Measurements from ENCODE around the gene SDHAF2.

SDHAF2 gene

DNA sequence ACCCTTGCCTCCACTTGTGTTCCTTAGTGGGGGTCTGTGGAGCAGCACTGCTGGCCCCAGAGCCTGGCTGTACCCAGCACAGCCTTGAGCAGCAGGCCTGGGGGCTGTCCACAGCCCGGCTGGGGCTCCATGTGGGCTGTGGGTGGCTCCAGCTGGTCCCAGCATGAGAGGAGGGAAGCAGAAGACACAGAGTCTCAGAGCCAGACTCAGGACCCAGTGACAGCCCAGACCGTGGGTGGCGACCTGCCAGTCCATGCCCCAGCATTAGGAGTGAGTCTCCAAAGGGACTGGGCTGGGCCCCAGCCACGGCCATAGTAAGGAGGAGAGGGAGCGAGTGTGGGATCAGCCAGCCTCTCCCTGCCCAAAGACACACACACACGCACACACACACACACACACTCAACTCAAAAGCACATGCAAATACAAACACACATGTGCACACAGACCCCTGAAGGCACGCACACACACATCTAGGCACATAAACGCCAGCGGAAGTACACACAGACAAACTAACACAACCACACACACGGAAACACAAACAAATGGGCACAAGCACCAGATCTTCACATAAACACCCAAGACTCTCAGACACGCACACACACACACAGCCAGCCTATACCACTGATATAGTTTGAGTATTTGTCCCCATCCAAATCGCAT is 61.9 kb downstream of the SDHAF2 start:
- no peaks in the 10 kb centered on the region for H3K9me2 ChIP-seq (replicated peaks; ENCODE audit: insufficient read depth, low read length)
- no peaks in the 10 kb centered on the region for H3K9me3 ChIP-seq (ENCODE audit: insufficient read depth, low read length)
- TF ChIP-seq EZH2phosphoT487 (conservative IDR thresholded peaks at IDR 0.05; ENCODE audit: low read length) (no peak), CTCF (IDR thresholded peaks at IDR 0.05; ENCODE audit: insufficient read depth, low read length, poor library complexity, severe bottlenecking) (no peak)
- no peak overlapping the region for H2AFZ ChIP-seq (ENCODE audit: low read depth, low read length, severe bottlenecking)
- no peaks in the 10 kb centered on the region for H4K20me1 ChIP-seq (ENCODE audit: low read depth, low read length)
- no peak overlapping the region for H3K9ac ChIP-seq (ENCODE audit: low read length)
- no peak overlapping the region for H3K4me3 ChIP-seq (ENCODE audit: insufficient read depth, low read length, poor library complexity, severe bottlenecking)
- no peaks in the 10 kb centered on the region for H3K36me3 ChIP-seq (ENCODE audit: low read length)
- no peak overlapping the region for H3K4me2 ChIP-seq (ENCODE audit: low read depth, low read length, poor library complexity, severe bottlenecking)
- no peaks in the 10 kb centered on the region for H3K27me3 ChIP-seq (ENCODE audit: low read length)
- H3K27ac ChIP-seq (ENCODE audit: low read depth, low read length) = no peak overlapping the region
- no peaks in the 10 kb centered on the region for H3F3A ChIP-seq (ENCODE audit: insufficient read depth)
- no peaks in the 10 kb centered on the region for H3K79me2 ChIP-seq (ENCODE audit: insufficient read depth, low read length)

DNA sequence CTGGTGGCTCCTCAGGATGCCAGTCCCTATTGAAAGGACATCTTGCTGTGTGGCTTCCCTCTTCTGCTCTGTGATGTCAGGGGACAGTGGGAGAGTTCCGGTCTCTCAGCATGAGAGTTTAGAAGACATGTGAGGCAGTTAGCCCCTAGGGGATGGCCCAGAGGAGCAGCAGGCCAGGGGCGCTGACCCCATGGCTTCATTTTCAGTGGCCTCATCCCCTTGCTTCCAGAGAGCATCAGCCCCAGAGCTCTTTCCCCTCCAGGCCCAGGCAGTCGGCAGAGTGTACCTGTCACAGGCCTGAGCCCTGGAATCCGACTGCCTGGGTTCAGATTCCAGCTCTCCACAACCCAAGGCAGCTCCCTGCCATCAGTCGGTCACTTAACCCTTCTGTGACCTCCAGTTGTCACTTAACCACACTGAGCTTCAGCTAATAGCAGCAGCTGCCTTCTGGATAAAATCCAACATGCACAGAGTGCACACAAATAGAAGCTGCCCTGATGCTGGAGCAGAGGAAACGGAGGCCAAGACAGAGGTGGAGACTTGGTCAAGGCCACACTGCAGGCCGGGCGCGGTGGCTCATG is 64.5 kb downstream of the SDHAF2 start:
- Histone ChIP-seq H2AFZ (ENCODE audit: low read depth, low read length, severe bottlenecking) (no peak overlapping the region), H3K9ac (ENCODE audit: low read length) (no peak overlapping the region), H3K27me3 (ENCODE audit: low read length) (no peaks in the 10 kb centered on the region), H3F3A (ENCODE audit: insufficient read depth) (no peaks in the 10 kb centered on the region), H4K20me1 (ENCODE audit: low read depth, low read length) (no peaks in the 10 kb centered on the region), H3K9me2 (replicated peaks; ENCODE audit: insufficient read depth, low read length) (no peaks in the 10 kb centered on the region), H3K36me3 (ENCODE audit: low read length) (no peaks in the 10 kb centered on the region), H3K9me3 (ENCODE audit: insufficient read depth, low read length) (no peaks in the 10 kb centered on the region), H3K4me2 (ENCODE audit: low read depth, low read length, poor library complexity, severe bottlenecking) (no peak overlapping the region), H3K4me3 (ENCODE audit: insufficient read depth, low read length, poor library complexity, severe bottlenecking) (no peak overlapping the region), H3K79me2 (ENCODE audit: insufficient read depth, low read length) (no peaks in the 10 kb centered on the region), H3K27ac (ENCODE audit: low read depth, low read length) (no peak overlapping the region)
- TF ChIP-seq CTCF (IDR thresholded peaks at IDR 0.05; ENCODE audit: insufficient read depth, low read length, poor library complexity, severe bottlenecking) (no peak), EZH2phosphoT487 (conservative IDR thresholded peaks at IDR 0.05; ENCODE audit: low read length) (no peak)

GRCh38 chr11:61495801-61496601 is 66.1 kb downstream of the SDHAF2 start:
- no peaks in the 10 kb centered on the region for H3K36me3 ChIP-seq (ENCODE audit: low read length)
- no peak overlapping the region for H3K4me2 ChIP-seq (ENCODE audit: low read depth, low read length, poor library complexity, severe bottlenecking)
- H4K20me1 ChIP-seq (ENCODE audit: low read depth, low read length) = no peaks in the 10 kb centered on the region
- H3K9me3 ChIP-seq (ENCODE audit: insufficient read depth, low read length) = no peaks in the 10 kb centered on the region
- no peaks in the 10 kb centered on the region for H3K27me3 ChIP-seq (ENCODE audit: low read length)
- H3K79me2 ChIP-seq (ENCODE audit: insufficient read depth, low read length) = no peaks in the 10 kb centered on the region
- H3K4me3 ChIP-seq (ENCODE audit: insufficient read depth, low read length, poor library complexity, severe bottlenecking) = no peak overlapping the region
- H3K9ac ChIP-seq (ENCODE audit: low read length) = no peak overlapping the region
- H3K27ac ChIP-seq (ENCODE audit: low read depth, low read length) = no peak overlapping the region
- H2AFZ ChIP-seq (ENCODE audit: low read depth, low read length, severe bottlenecking) = no peak overlapping the region
- TF ChIP-seq CTCF (IDR thresholded peaks at IDR 0.05; ENCODE audit: insufficient read depth, low read length, poor library complexity, severe bottlenecking) (no peak), EZH2phosphoT487 (conservative IDR thresholded peaks at IDR 0.05; ENCODE audit: low read length) (no peak)
- no peaks in the 10 kb centered on the region for H3F3A ChIP-seq (ENCODE audit: insufficient read depth)
- H3K9me2 ChIP-seq (replicated peaks; ENCODE audit: insufficient read depth, low read length) = no peaks in the 10 kb centered on the region
